ENCODE data around the gene PSMA3. TPM values are rescaled to one million over a fixed set of nuclear protein-coding genes. Genes with fewer than 3 reads are reported as not detected.

The PSMA3 gene
- total and polyA plus RNA-seq, 2 of the 8 experiments (the other 6 are each of a cell fraction or from before 2014, with no cell fraction given), result 285 to 507 TPM

DNA sequence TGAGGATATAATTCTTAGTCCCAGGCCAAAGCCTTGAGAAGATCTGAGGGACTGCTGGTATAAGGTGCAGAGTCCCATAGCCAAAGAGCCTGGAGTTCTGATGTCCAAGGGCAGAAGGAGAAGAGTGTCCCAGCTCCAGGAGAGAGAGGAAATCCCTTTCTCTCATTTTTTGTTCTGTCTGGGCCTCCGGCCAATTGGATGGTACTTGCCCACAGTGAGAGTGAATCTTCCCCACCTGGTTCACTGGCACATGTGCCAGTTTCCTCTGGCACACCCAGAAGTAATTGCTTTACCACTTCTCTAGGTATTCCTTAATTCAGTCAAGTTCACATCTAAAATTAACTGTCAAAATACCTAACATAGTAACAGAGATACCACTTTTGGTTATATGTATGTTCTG, 69.1 kb downstream of the PSMA3 start (continued):
- TF ChIP-seq, protein P1, sequence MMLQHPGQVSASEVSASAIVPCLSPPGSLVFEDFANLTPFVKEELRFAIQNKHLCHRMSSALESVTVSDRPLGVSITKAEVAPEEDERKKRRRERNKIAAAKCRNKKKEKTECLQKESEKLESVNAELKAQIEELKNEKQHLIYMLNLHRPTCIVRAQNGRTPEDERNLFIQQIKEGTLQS (IDR thresholded peaks at IDR 0.05; ENCODE audit: insufficient read depth, low read depth, low read length), result no peak
- TF ChIP-seq, protein P2, sequence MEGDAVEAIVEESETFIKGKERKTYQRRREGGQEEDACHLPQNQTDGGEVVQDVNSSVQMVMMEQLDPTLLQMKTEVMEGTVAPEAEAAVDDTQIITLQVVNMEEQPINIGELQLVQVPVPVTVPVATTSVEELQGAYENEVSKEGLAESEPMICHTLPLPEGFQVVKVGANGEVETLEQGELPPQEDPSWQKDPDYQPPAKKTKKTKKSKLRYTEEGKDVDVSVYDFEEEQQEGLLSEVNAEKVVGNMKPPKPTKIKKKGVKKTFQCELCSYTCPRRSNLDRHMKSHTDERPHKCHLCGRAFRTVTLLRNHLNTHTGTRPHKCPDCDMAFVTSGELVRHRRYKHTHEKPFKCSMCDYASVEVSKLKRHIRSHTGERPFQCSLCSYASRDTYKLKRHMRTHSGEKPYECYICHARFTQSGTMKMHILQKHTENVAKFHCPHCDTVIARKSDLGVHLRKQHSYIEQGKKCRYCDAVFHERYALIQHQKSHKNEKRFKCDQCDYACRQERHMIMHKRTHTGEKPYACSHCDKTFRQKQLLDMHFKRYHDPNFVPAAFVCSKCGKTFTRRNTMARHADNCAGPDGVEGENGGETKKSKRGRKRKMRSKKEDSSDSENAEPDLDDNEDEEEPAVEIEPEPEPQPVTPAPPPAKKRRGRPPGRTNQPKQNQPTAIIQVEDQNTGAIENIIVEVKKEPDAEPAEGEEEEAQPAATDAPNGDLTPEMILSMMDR (IDR thresholded peaks at IDR 0.05; ENCODE audit: control extremely low read depth in 1 of 3, insufficient read depth in 1 of 3, low read depth in 1 of 3, low read length in 3 of 3), result no peak
- no peak for TF ChIP-seq KDM5A (IDR thresholded peaks at IDR 0.05; ENCODE audit: low read length)
- TF ChIP-seq SP1 (IDR thresholded peaks at IDR 0.05; ENCODE audit: low read depth, low read length), result no peak
- no peak for TF ChIP-seq CTBP2 (IDR thresholded peaks at IDR 0.05; ENCODE audit: borderline replicate concordance, insufficient read depth, insufficient read length, low read length)
- no peak for TF ChIP-seq SUZ12 (IDR thresholded peaks at IDR 0.05; ENCODE audit: low read length)
- TF ChIP-seq ASH2L (IDR thresholded peaks at IDR 0.05; ENCODE audit: low read length), result no peak
- TF ChIP-seq, protein P3, sequence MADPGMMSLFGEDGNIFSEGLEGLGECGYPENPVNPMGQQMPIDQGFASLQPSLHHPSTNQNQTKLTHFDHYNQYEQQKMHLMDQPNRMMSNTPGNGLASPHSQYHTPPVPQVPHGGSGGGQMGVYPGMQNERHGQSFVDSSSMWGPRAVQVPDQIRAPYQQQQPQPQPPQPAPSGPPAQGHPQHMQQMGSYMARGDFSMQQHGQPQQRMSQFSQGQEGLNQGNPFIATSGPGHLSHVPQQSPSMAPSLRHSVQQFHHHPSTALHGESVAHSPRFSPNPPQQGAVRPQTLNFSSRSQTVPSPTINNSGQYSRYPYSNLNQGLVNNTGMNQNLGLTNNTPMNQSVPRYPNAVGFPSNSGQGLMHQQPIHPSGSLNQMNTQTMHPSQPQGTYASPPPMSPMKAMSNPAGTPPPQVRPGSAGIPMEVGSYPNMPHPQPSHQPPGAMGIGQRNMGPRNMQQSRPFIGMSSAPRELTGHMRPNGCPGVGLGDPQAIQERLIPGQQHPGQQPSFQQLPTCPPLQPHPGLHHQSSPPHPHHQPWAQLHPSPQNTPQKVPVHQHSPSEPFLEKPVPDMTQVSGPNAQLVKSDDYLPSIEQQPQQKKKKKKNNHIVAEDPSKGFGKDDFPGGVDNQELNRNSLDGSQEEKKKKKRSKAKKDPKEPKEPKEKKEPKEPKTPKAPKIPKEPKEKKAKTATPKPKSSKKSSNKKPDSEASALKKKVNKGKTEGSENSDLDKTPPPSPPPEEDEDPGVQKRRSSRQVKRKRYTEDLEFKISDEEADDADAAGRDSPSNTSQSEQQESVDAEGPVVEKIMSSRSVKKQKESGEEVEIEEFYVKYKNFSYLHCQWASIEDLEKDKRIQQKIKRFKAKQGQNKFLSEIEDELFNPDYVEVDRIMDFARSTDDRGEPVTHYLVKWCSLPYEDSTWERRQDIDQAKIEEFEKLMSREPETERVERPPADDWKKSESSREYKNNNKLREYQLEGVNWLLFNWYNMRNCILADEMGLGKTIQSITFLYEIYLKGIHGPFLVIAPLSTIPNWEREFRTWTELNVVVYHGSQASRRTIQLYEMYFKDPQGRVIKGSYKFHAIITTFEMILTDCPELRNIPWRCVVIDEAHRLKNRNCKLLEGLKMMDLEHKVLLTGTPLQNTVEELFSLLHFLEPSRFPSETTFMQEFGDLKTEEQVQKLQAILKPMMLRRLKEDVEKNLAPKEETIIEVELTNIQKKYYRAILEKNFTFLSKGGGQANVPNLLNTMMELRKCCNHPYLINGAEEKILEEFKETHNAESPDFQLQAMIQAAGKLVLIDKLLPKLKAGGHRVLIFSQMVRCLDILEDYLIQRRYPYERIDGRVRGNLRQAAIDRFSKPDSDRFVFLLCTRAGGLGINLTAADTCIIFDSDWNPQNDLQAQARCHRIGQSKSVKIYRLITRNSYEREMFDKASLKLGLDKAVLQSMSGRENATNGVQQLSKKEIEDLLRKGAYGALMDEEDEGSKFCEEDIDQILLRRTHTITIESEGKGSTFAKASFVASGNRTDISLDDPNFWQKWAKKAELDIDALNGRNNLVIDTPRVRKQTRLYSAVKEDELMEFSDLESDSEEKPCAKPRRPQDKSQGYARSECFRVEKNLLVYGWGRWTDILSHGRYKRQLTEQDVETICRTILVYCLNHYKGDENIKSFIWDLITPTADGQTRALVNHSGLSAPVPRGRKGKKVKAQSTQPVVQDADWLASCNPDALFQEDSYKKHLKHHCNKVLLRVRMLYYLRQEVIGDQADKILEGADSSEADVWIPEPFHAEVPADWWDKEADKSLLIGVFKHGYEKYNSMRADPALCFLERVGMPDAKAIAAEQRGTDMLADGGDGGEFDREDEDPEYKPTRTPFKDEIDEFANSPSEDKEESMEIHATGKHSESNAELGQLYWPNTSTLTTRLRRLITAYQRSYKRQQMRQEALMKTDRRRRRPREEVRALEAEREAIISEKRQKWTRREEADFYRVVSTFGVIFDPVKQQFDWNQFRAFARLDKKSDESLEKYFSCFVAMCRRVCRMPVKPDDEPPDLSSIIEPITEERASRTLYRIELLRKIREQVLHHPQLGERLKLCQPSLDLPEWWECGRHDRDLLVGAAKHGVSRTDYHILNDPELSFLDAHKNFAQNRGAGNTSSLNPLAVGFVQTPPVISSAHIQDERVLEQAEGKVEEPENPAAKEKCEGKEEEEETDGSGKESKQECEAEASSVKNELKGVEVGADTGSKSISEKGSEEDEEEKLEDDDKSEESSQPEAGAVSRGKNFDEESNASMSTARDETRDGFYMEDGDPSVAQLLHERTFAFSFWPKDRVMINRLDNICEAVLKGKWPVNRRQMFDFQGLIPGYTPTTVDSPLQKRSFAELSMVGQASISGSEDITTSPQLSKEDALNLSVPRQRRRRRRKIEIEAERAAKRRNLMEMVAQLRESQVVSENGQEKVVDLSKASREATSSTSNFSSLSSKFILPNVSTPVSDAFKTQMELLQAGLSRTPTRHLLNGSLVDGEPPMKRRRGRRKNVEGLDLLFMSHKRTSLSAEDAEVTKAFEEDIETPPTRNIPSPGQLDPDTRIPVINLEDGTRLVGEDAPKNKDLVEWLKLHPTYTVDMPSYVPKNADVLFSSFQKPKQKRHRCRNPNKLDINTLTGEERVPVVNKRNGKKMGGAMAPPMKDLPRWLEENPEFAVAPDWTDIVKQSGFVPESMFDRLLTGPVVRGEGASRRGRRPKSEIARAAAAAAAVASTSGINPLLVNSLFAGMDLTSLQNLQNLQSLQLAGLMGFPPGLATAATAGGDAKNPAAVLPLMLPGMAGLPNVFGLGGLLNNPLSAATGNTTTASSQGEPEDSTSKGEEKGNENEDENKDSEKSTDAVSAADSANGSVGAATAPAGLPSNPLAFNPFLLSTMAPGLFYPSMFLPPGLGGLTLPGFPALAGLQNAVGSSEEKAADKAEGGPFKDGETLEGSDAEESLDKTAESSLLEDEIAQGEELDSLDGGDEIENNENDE (IDR thresholded peaks at IDR 0.05; ENCODE audit: insufficient replicate concordance, low read length), result no peak
